A673 (cell line): ENCODE measurements around the gene ADAMTSL2.

ENCODE experiments used
- EZH2 ChIP-seq: fragments of 200-600 bp; sonication (generic); IDR thresholded peaks from 2 replicates; pipeline ENCODE4 v1.6.1; 2017; ENCODE audit warnings: borderline replicate concordance, low read depth, mild to moderate bottlenecking, mixed read lengths, antibody characterized with exemption, low read length; ENCODE audit not compliant: poor library complexity, severe bottlenecking
- TF ChIP-seq, protein P1 (sequence below): fragments of 300-800, 200-600 bp; sonication (generic); conservative IDR thresholded peaks from 2 replicates; pipeline ENCODE4 v1.5.1; 2017; ENCODE audit warnings: low read depth, mild to moderate bottlenecking, antibody characterized with exemption, low read length, moderate library complexity, mixed read lengths

DNA sequence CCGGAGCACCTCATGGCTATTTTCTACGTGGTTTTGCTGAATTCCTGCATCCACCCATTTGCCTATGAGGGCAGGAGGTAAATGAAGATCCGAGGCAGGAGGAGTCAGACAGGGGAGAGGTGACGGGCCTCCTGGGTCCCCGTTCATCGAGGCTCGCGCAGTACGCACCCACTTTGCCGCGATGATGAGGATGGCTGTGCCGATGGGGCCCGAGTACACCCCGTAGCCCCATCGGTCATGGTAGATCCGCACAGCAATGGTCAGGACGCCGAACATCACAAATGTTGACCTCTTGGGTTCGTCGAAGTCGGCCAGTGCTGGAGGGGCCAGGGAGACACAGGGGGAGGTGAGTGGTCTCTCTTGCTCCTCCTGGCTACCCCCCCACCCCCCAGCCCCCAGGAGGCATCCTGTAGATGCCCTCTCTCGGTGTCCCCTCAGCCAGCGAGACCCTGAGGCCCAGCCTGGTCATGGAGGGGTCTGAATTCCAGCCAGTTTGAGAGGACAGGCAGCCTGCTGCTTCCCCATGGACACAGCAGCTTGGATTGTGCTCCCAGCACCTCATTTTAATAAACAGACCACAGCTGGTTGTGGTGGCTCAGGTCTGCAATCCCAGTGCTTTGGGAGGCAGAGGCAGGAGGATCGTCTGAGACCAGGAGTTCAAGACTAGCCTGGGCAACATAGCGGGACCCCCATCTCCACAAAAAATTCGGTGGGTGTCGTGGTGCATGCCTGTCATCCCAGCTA, 15.6 kb upstream of the ADAMTSL2 start:
- TF ChIP-seq, protein P1, sequence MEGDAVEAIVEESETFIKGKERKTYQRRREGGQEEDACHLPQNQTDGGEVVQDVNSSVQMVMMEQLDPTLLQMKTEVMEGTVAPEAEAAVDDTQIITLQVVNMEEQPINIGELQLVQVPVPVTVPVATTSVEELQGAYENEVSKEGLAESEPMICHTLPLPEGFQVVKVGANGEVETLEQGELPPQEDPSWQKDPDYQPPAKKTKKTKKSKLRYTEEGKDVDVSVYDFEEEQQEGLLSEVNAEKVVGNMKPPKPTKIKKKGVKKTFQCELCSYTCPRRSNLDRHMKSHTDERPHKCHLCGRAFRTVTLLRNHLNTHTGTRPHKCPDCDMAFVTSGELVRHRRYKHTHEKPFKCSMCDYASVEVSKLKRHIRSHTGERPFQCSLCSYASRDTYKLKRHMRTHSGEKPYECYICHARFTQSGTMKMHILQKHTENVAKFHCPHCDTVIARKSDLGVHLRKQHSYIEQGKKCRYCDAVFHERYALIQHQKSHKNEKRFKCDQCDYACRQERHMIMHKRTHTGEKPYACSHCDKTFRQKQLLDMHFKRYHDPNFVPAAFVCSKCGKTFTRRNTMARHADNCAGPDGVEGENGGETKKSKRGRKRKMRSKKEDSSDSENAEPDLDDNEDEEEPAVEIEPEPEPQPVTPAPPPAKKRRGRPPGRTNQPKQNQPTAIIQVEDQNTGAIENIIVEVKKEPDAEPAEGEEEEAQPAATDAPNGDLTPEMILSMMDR, result no peak
- no peak for TF ChIP-seq EZH2
